ENCODE data around the gene GPR179.
A peak's percentile ranks its signal among the peaks of the same experiment; 100 is the strongest.

GPR179 gene

GRCh38 chr17:38343608-38344419 is at the start of gene GPR179:
TSS of gene GPR179 (minus strand) at chr17:38343956. CDS start at chr17:38343789, 167 bp downstream.
- no peak for DNase-seq

- no peak for DNase-seq
Observed at GRCh38 chr17:38379448-38379847, 35.7 kb upstream of the GPR179 start.

- DNase-seq, result no peak
Observed at GRCh38 chr17:38369124-38369886, 25.5 kb upstream of the GPR179 start.

- DNase-seq, result no peak
Observed at GRCh38 chr17:38364741-38365140, 21.0 kb upstream of the GPR179 start.

GRCh38 chr17:38363016-38363415 is 19.3 kb upstream of the GPR179 start:
- no peak for DNase-seq

- DNase-seq, result no peak
Observed at GRCh38 chr17:38361694-38362465, 18.1 kb upstream of the GPR179 start.

- no peak for DNase-seq
Observed at GRCh38 chr17:38358586-38359513, 15.1 kb upstream of the GPR179 start.

GRCh38 chr17:38357486-38358123 is 13.8 kb upstream of the GPR179 start:
- DNase-seq, result no peak

GRCh38 chr17:38355251-38355650 is 11.5 kb upstream of the GPR179 start:
- DNase-seq, result no peak

GRCh38 chr17:38354466-38354865 is 10.7 kb upstream of the GPR179 start:
- DNase-seq, result no peak

- no peak for DNase-seq
Observed at GRCh38 chr17:38353668-38354067, 9.9 kb upstream of the GPR179 start.

GRCh38 chr17:38353086-38353604 is 9.4 kb upstream of the GPR179 start:
- no peak for DNase-seq

GRCh38 chr17:38352245-38353085 is 8.7 kb upstream of the GPR179 start:
- DNase-seq, result peak; percentile 22

GRCh38 chr17:38351412-38352222 is 7.9 kb upstream of the GPR179 start, which contains the start of gene SOCS7:
TSS of gene SOCS7 (plus strand) at chr17:38351844. CDS start at chr17:38352053, 209 bp downstream.
- DNase-seq, result peak; percentile 95

GRCh38 chr17:38350035-38350434 is 6.3 kb upstream of the GPR179 start:
- no peak for DNase-seq

- DNase-seq, result peak; percentile 89
Observed at GRCh38 chr17:38349097-38349730, 5.5 kb upstream of the GPR179 start.

GRCh38 chr17:38345743-38346142 is 2.0 kb upstream of the GPR179 start:
- no peak for DNase-seq

GRCh38 chr17:38344420-38344745 is 627 bp upstream of the GPR179 start:
- no peak for DNase-seq
